Gastroesophageal sphincter (tissue), 3 donors: ENCODE data around the gene RGP1.

ENCODE experiments used
- CTCF ChIP-seq, 4 experiments: fragments of 200-600 bp in 2 of 4; fragments of 450-650 bp in 2 of 4; sonication (generic) in 1 of 4; IDR thresholded peaks; one replicate each; pipeline ENCODE4 v1.5.1; 2017 to 2019; ENCODE audit warnings: antibody characterized with exemption in 4 of 4, mild to moderate bottlenecking in 2 of 4, moderate library complexity in 2 of 4
- POLR2A ChIP-seq, 2 donors: fragments of 450-650 bp; IDR thresholded peaks; one replicate each; pipeline ENCODE4 v1.6.1; 2017; ENCODE audit warnings: antibody characterized with exemption in 2 of 2, mild to moderate bottlenecking in 2 of 2, moderate library complexity in 1 of 2

- TF ChIP-seq POLR2A (IDR thresholded peaks at IDR 0.05) (no peak), CTCF (IDR thresholded peaks at IDR 0.05) (no peak)
Measured at GRCh38 chr9:35755071-35755470, 6.0 kb downstream of the RGP1 start.
